Measurements from ENCODE around the gene SUGCT. TPM values are rescaled to one million over a fixed set of nuclear protein-coding genes. Genes with fewer than 3 reads are reported as not detected.

The SUGCT gene
- total and polyA plus RNA-seq, 9 of the 15 experiments (the other 6 are each of a cell fraction or from before 2014, with no cell fraction given): 0.58 to 2.5 (median 1.4) TPM

DNA sequence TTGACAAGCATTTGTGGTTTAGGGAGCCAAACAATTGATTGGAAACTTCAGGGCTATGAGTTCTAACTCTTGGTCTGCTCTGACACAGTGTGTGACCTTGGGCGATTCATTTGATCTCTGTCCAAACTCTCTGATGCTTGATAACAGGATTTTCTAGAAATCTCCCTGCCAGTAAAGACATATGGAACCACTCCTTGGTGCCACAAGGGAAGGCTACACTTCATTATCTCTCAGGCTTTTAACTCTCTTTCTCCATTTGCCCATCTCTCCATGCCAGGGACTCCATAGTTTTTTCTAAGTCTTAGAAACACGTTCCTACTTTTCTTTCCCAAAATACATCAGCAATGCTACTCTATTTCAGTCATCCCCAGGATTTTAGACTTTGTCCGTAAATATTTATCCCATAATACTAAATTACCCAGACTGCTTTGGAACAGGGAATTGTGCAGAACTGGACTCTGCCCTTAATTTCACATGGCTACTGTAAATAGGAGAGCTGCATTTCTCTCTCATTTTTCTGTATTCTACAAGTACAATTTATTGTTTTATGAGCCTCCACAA, 488.2 kb downstream of the SUGCT start:
- ATAC-seq: no peak
- peak; percentile 35; the same call in 1 of the 2 replicates for TF ChIP-seq ZNF512 (tag; IDR thresholded peaks at IDR 0.05)
- no peak for TF ChIP-seq ZBTB17 (CRISPR knock-in tag; IDR thresholded peaks at IDR 0.05)
- BruUV-seq (replicated peaks): no TSS peak

DNA sequence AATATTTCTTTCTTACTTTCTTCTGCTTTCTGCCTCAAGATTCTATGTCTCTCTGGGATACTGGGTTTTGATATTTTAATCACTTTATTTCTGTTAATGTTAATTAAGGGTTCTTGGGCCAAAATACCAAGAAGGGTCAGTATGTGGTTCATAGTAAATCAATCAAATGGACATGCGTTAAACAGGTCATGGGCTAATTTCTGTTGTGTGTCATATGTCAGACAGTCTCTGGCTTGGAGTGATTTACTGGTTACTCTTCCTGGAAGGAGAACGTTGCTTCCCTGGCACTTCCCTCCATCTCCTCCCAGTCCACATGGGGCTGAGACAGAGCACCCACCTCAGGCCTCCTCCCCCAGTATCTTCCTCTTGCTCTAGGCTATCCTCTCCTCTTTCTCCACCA, 489.1 kb downstream of the SUGCT start:
- FAIRE-seq (no peak), ATAC-seq (no peak), DNase-seq (ENCODE audit: extremely low read depth in 1 of 4, low spot score in 3 of 4) (no peak)
- in situ Hi-C loops (cut with MboI) (no loop called here), intact Hi-C loops (cut with micrococcal nuclease) (no loop called here)
- 0% methylated on average over 2 of the region's 2 CpGs for WGBS (ENCODE audit: insufficient coverage, low coverage, missing lambda C conversion rate)
- Histone ChIP-seq H3K27me3 (ENCODE audit: control insufficient read depth in 2 of 2, insufficient read depth in 2 of 2, low read length in 2 of 2) (no peaks in the 10 kb centered on the region), H3K9ac (ENCODE audit: insufficient read depth in 1 of 2, low read depth in 2 of 2, low read length in 2 of 2) (no peak overlapping the region), H2AFZ (ENCODE audit: low read depth, low read length) (no peak overlapping the region), H3K4me1 (replicated peaks in 1 of 2; ENCODE audit: control insufficient read depth in 2 of 2, insufficient read depth in 2 of 2, low read length in 2 of 2) (peaks cover 0 to 13% of the 10 kb centered on the region in 2 experiments; a peak in 3 of 5 replicates), H3K9me1 (ENCODE audit: control insufficient read depth, insufficient read depth, low read length) (no peaks in the 10 kb centered on the region), H3K27ac (ENCODE audit: extremely low read depth, low read depth, low read length) (no peak overlapping the region), H3K4me2 (ENCODE audit: insufficient read depth, low read length) (no peak overlapping the region), H4K20me1 (replicated peaks; ENCODE audit: control insufficient read depth, insufficient read depth, low read length) (no peaks in the 10 kb centered on the region), H3K9me3 (replicated peaks; ENCODE audit: control insufficient read depth, insufficient read depth, low read depth, low read length) (no peaks in the 10 kb centered on the region), H3K4me3 (no peak overlapping the region), H3K36me3 (ENCODE audit: control insufficient read depth, insufficient read depth, low read length) (no peaks in the 10 kb centered on the region), H3K79me2 (ENCODE audit: control insufficient read depth, insufficient read depth, low read length) (no peaks in the 10 kb centered on the region)
- BruUV-seq (replicated peaks): no TSS peak
- CTCF ChIA-PET (ENCODE audit: low intra/inter-chr PET ratio): no interaction called here
- POLR2A ChIA-PET: interaction anchor here (0.7 kb wide), 1 partner anchor 19 kb away, joined by 3 read pairs; no protein-coding TSS in a partner anchor
- TF ChIP-seq CXXC5 (CRISPR knock-in tag; IDR thresholded peaks at IDR 0.05): no peak
- TF ChIP-seq, protein P1, sequence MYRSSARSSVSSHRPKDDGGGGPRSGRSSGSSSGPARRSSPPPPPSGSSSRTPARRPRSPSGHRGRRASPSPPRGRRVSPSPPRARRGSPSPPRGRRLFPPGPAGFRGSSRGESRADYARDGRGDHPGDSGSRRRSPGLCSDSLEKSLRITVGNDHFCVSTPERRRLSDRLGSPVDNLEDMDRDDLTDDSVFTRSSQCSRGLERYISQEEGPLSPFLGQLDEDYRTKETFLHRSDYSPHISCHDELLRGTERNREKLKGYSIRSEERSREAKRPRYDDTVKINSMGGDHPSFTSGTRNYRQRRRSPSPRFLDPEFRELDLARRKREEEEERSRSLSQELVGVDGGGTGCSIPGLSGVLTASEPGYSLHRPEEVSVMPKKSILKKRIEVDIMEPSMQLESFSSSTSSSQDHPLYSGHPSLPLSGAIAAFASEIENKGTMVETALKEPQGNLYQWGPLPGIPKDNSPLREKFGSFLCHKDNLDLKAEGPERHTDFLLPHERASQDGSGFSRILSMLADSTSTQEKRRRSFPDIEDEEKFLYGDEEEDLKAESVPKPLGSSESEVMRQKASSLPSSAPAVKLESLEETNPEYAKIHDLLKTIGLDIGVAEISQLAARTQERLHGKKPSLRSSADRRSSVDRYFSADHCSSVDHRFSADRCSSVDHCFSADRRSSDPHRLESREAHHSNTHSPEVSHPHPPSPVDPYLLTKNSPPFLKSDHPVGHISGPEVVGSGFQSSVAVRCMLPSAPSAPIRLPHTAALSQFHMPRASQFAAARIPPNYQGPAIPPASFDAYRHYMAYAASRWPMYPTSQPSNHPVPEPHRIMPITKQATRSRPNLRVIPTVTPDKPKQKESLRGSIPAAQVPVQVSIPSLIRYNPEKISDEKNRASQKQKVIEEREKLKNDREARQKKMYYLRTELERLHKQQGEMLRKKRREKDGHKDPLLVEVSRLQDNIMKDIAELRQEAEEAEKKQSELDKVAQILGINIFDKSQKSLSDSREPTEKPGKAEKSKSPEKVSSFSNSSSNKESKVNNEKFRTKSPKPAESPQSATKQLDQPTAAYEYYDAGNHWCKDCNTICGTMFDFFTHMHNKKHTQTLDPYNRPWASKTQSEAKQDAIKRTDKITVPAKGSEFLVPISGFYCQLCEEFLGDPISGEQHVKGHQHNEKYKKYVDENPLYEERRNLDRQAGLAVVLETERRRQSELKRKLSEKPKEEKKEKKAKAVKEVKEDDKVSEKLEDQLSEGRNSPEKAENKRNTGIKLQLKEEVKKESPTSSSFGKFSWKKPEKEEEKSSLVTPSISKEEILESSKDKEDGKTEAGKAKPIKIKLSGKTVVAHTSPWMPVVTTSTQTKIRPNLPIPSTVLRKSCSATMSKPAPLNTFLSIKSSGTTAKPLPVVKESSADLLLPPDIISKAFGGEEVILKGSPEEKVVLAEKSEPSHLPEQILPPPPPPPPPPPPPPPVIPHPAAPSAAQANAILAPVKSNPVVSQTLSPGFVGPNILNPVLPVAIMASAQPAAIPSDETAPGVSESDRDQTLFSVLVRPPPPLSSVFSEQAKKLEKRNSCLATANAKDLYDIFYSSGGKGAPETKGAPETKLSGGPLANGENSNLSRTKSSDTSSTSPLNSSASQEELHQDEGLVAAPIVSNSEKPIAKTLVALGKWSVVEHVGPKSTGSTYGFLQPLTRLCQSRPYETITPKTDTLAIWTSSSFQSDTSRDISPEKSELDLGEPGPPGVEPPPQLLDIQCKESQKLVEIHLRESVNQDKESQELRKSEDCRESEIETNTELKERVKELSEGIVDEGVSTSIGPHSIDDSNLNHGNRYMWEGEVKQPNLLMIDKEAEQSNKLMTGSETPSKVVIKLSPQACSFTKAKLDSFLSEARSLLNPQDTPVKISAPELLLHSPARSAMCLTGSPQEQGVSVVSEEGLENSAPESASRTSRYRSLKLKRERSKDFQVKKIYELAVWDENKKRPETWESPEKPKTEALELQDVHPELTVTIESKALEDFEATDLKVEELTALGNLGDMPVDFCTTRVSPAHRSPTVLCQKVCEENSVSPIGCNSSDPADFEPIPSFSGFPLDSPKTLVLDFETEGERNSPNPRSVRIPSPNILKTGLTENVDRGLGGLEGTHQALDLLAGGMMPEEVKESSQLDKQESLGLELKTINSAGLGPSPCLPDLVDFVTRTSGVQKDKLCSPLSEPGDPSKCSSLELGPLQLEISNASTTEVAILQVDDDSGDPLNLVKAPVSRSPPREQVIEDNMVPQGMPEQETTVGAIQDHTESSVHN (IDR thresholded peaks at IDR 0.05; ENCODE audit: borderline replicate concordance in 1 of 2, low read depth in 1 of 2): no peak
- TF ChIP-seq POLR2G (IDR thresholded peaks at IDR 0.05; ENCODE audit: low read depth, low read length): no peak

More for the DNA sequence above, 488.2 kb downstream of the SUGCT start:
- Histone ChIP-seq H3K9ac (ENCODE audit: insufficient read depth in 1 of 2, low read depth in 2 of 2, low read length in 2 of 2) (no peak overlapping the region), H3K9me1 (ENCODE audit: control insufficient read depth, insufficient read depth, low read length) (no peaks in the 10 kb centered on the region), H3K9me3 (replicated peaks; ENCODE audit: control insufficient read depth, insufficient read depth, low read depth, low read length) (no peaks in the 10 kb centered on the region), H3K27me3 (ENCODE audit: control insufficient read depth in 2 of 2, insufficient read depth in 2 of 2, low read length in 2 of 2) (no peaks in the 10 kb centered on the region), H3K4me2 (ENCODE audit: insufficient read depth, low read length) (no peak overlapping the region), H2AFZ (ENCODE audit: low read depth, low read length) (no peak overlapping the region), H3K36me3 (ENCODE audit: control insufficient read depth, insufficient read depth, low read length) (no peaks in the 10 kb centered on the region), H3K27ac (ENCODE audit: extremely low read depth, low read depth, low read length) (no peak overlapping the region), H3K4me3 (no peak overlapping the region), H3K4me1 (replicated peaks in 1 of 2; ENCODE audit: control insufficient read depth in 2 of 2, insufficient read depth in 2 of 2, low read length in 2 of 2) (peaks cover 0 to 13% of the 10 kb centered on the region in 2 experiments; a peak in 3 of 5 replicates), H4K20me1 (replicated peaks; ENCODE audit: control insufficient read depth, insufficient read depth, low read length) (no peaks in the 10 kb centered on the region), H3K79me2 (ENCODE audit: control insufficient read depth, insufficient read depth, low read length) (no peaks in the 10 kb centered on the region)
- intact Hi-C loops (cut with micrococcal nuclease) (no loop called here), in situ Hi-C loops (cut with MboI) (no loop called here)
- WGBS (ENCODE audit: insufficient coverage, low coverage, missing lambda C conversion rate): 8% methylated on average over 3 of the region's 3 CpGs
- ChIA-PET CTCF (ENCODE audit: low intra/inter-chr PET ratio) (no interaction called here), POLR2A (no interaction called here)
- FAIRE-seq (no peak), DNase-seq (ENCODE audit: extremely low read depth in 1 of 4, low spot score in 3 of 4) (no peak)

Measured in K562 (cell line).